ENCODE data around the gene TMEFF1. TPM values are rescaled to one million over a fixed set of nuclear protein-coding genes. Genes with fewer than 3 reads are reported as not detected.

The TMEFF1 gene
- total RNA-seq, 1 experiment from 2014 or later = 0.61 TPM

- no peak for DNase-seq (ENCODE audit: low read depth)
These were observed 26.9 kb upstream of the TMEFF1 start for GRCh38 chr9:100445903-100446549.

GRCh38 chr9:100447041-100447440, 25.9 kb upstream of the TMEFF1 start:
- no peak for DNase-seq (ENCODE audit: low read depth)

- DNase-seq (ENCODE audit: low read depth) = no peak
These were observed 24.7 kb upstream of the TMEFF1 start for GRCh38 chr9:100448266-100448665.

- no peak for DNase-seq (ENCODE audit: low read depth)
These were observed 23.5 kb upstream of the TMEFF1 start for GRCh38 chr9:100449420-100449819.

GRCh38 chr9:100452894-100453293, 20.1 kb upstream of the TMEFF1 start:
- DNase-seq (ENCODE audit: low read depth) = no peak

- no peak for DNase-seq (ENCODE audit: low read depth)
These were observed 17.5 kb upstream of the TMEFF1 start for GRCh38 chr9:100455470-100455869.

- DNase-seq (ENCODE audit: low read depth) = no peak
These were observed 15.4 kb upstream of the TMEFF1 start for GRCh38 chr9:100457517-100457916.

GRCh38 chr9:100459963-100460362, 13.0 kb upstream of the TMEFF1 start:
- no peak for DNase-seq (ENCODE audit: low read depth)

- no peak for DNase-seq (ENCODE audit: low read depth)
These were observed 7.7 kb upstream of the TMEFF1 start for GRCh38 chr9:100465274-100465673.

- DNase-seq (ENCODE audit: low read depth) = no peak
These were observed 7.2 kb upstream of the TMEFF1 start for GRCh38 chr9:100465761-100466160.

GRCh38 chr9:100466171-100466828, 6.6 kb upstream of the TMEFF1 start:
- DNase-seq (ENCODE audit: low read depth) = no peak

GRCh38 chr9:100466829-100467221, 6.1 kb upstream of the TMEFF1 start:
- DNase-seq (ENCODE audit: low read depth) = no peak

- no peak for DNase-seq (ENCODE audit: low read depth)
These were observed 4.9 kb upstream of the TMEFF1 start for GRCh38 chr9:100468041-100468440.

- no peak for DNase-seq (ENCODE audit: low read depth)
These were observed 681 bp upstream of the TMEFF1 start for GRCh38 chr9:100472268-100472667.

GRCh38 chr9:100473276-100474081, 530 bp downstream of the TMEFF1 start:
- DNase-seq (ENCODE audit: low read depth) = peak; percentile 31

GRCh38 chr9:100474082-100474923, 1.4 kb downstream of the TMEFF1 start:
- DNase-seq (ENCODE audit: low read depth) = no peak

- no peak for DNase-seq (ENCODE audit: low read depth)
These were observed 2.0 kb downstream of the TMEFF1 start for GRCh38 chr9:100474924-100475276.

- no peak for DNase-seq (ENCODE audit: low read depth)
These were observed 4.3 kb downstream of the TMEFF1 start for GRCh38 chr9:100477241-100477640.

GRCh38 chr9:100478192-100478591, 5.2 kb downstream of the TMEFF1 start:
- DNase-seq (ENCODE audit: low read depth) = no peak

GRCh38 chr9:100479820-100480219, 6.9 kb downstream of the TMEFF1 start:
- DNase-seq (ENCODE audit: low read depth) = no peak

- DNase-seq (ENCODE audit: low read depth) = no peak
These were observed 12.2 kb downstream of the TMEFF1 start for GRCh38 chr9:100485196-100485595.
